ENCODE results near the gene APAF1.

The APAF1 gene

DNA sequence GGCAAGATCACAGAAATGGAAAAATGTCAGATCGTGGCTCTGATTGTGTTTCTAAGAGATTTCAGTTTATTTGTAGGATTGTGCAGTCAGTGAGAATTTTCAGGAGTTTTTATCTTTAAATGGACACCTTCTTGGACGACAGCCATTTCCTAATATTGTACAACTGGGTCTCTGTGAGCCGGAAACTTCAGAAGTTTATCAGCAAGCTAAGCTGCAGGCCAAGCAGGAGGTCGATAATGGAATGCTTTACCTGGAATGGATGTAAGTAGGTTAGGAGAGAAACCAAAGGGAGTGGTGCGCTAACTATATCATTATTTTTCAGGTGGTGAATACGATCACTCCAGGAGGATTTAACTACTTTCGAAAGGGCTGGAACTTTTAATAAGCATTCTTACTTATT lies 26.4 kb downstream of the APAF1 start:
- Histone ChIP-seq H3K4me1 (ENCODE audit: control insufficient read depth, insufficient read depth, low read length) (no peaks in the 10 kb centered on the region), H3K27me3 (ENCODE audit: control insufficient read depth, insufficient read depth, low read length) (no peaks in the 10 kb centered on the region), H3K9me3 (ENCODE audit: control insufficient read depth, insufficient read depth, low read length) (no peaks in the 10 kb centered on the region), H3K27ac (ENCODE audit: low read depth, low read length) (no peak overlapping the region), H3K9ac (ENCODE audit: low read depth, low read length) (no peak overlapping the region), H3K36me3 (ENCODE audit: control insufficient read depth, insufficient read depth, low read length) (peaks cover 34% of the 10 kb centered on the region), H3K4me3 (ENCODE audit: low read depth, low read length) (no peak overlapping the region)

DNA sequence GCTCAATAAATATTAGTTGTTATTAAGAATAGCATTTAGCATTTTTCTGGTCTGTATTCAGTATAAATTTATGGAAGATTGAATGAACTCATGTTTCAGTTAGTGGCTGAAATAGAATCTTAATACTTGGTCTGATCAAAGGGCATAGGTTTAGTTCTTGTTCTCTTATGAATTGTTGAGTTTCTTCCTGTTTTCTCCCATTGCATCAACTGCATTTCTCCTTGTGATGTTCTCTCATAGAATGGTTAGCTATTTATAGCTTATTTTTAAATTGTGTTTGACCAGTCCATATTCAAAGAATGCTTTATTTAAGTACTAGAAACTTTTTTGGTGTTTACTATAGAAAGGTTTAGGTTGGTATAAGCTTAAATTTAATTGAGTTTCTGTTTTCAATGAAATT lies 29.8 kb downstream of the APAF1 start:
- Histone ChIP-seq H3K27me3 (ENCODE audit: control insufficient read depth, insufficient read depth, low read length) (no peaks in the 10 kb centered on the region), H3K9me3 (ENCODE audit: control insufficient read depth, insufficient read depth, low read length) (no peaks in the 10 kb centered on the region), H3K9ac (ENCODE audit: low read depth, low read length) (no peak overlapping the region), H3K27ac (ENCODE audit: low read depth, low read length) (no peak overlapping the region), H3K4me1 (ENCODE audit: control insufficient read depth, insufficient read depth, low read length) (no peaks in the 10 kb centered on the region), H3K4me3 (ENCODE audit: low read depth, low read length) (no peak overlapping the region), H3K36me3 (ENCODE audit: control insufficient read depth, insufficient read depth, low read length) (peaks cover 30% of the 10 kb centered on the region)

DNA sequence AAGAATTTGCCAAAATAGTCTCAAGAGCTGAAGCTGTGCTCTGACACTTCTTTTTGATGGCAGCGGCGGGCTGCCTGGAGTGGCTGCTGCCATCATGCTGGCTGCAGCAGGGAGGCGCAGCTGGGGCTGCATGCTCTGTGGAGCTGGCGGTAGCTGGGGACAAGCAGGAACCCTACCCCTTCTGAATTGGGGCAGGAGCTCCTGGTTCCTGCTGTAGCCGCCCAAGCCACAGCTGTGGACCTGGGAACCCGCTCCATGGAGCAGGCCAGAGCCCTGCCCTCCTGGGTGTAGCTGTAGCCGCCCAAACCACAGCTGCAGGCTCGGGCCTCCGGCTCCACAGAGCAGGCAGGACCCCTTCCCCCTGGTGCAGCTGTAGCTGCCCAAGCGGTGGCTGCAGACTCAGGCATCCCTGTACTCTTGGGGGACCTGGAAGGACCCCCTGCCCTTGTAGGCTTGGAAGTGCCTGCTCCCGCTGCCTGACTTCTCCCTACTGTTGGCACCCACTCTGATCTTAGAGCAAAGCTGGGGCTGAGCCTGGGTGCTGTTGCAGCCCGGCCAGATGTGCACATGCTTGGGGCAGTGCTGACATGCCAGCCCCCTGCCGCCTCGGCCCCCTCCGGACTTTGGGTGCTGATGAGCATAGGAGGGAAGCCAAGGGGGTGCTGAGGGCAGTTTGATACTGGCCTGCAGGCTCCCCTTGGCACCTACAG lies 33.3 kb downstream of the APAF1 start:
- Histone ChIP-seq H3K4me3 (ENCODE audit: low read depth, low read length) (no peak overlapping the region), H3K9ac (ENCODE audit: low read depth, low read length) (no peak overlapping the region), H3K4me1 (ENCODE audit: control insufficient read depth, insufficient read depth, low read length) (no peaks in the 10 kb centered on the region), H3K9me3 (ENCODE audit: control insufficient read depth, insufficient read depth, low read length) (no peaks in the 10 kb centered on the region), H3K36me3 (ENCODE audit: control insufficient read depth, insufficient read depth, low read length) (peaks cover 47% of the 10 kb centered on the region), H3K27me3 (ENCODE audit: control insufficient read depth, insufficient read depth, low read length) (no peaks in the 10 kb centered on the region), H3K27ac (ENCODE audit: low read depth, low read length) (no peak overlapping the region)

DNA sequence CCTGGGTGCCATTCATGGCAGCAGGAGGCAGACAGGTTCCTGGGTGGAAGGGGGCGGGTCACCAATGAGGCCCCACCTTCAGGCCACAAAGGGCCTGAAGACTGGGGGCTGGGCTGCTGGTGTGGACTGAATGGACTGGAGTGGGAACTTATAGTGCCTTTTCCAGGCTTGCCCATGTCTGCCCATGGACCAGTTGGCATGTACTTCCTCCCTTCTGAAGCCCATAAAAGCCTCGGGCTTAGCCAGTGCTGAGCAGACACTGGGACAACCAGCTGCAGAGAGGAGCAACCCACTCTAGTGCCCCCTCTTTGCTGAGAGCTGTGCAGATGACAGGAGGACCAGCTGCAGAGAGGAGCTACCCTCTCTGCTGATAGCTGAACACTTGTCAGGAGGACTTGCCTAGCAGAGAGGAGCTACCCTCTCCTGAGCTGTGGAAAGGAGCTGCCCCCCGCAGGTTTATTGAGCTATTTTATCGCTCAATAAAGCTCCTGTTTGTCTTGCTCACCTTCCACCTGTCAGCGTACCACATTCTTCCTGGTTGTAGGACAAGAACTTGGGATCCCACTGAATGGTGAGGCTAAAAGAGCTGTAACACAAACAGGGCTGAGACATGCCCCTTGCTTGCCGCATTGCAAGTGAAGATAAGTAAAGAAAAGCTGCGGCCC lies 34.0 kb downstream of the APAF1 start:
- Histone ChIP-seq H3K27me3 (ENCODE audit: control insufficient read depth, insufficient read depth, low read length) (no peaks in the 10 kb centered on the region), H3K36me3 (ENCODE audit: control insufficient read depth, insufficient read depth, low read length) (peaks cover 53% of the 10 kb centered on the region), H3K4me3 (ENCODE audit: low read depth, low read length) (no peak overlapping the region), H3K9ac (ENCODE audit: low read depth, low read length) (no peak overlapping the region), H3K4me1 (ENCODE audit: control insufficient read depth, insufficient read depth, low read length) (no peaks in the 10 kb centered on the region), H3K27ac (ENCODE audit: low read depth, low read length) (no peak overlapping the region), H3K9me3 (ENCODE audit: control insufficient read depth, insufficient read depth, low read length) (no peaks in the 10 kb centered on the region)

DNA sequence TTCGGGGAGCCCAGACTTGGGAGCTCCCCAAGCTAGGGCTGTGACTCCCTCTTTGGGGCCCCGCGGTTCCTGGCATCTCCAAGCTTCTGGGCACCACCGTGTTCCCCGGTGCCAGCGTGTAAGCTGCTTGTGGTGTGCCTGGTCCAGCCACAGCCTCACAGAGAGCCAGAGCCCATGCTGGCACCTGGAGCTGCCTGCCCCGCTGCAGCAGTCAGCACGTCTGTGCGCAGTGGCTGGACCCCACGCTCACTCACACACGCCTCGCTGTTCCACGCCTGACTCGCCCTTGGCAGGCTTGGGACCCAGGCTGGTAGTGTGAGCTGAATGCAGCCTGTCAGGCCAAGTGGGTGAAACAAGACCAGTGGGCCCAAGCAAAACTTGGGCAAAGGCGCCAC lies 34.5 kb downstream of the APAF1 start:
- Histone ChIP-seq H3K4me1 (ENCODE audit: control insufficient read depth, insufficient read depth, low read length) (no peaks in the 10 kb centered on the region), H3K27me3 (ENCODE audit: control insufficient read depth, insufficient read depth, low read length) (no peaks in the 10 kb centered on the region), H3K9ac (ENCODE audit: low read depth, low read length) (no peak overlapping the region), H3K4me3 (ENCODE audit: low read depth, low read length) (no peak overlapping the region), H3K36me3 (ENCODE audit: control insufficient read depth, insufficient read depth, low read length) (peaks cover 55% of the 10 kb centered on the region), H3K27ac (ENCODE audit: low read depth, low read length) (no peak overlapping the region), H3K9me3 (ENCODE audit: control insufficient read depth, insufficient read depth, low read length) (no peaks in the 10 kb centered on the region)

DNA sequence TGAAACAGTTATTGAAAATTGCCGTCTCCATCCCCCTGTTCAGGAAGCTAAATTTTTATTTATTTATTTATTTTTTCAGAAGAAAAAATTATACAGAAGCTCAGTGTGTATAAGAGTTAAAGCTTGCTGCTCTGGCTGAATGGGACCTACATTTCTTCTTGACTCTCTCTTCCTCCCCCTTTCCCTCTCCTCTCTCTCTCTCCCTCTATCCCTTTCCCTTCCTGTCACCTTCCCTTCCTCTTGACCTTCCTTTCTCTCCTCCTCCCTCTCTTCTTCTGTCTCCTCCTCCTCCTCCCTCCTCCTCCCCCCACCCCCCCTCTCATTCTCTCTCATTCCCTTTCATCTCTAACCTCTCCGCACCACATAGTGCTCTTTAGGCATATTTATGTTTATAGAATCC lies 39.1 kb downstream of the APAF1 start:
- H3K27ac ChIP-seq (ENCODE audit: low read depth, low read length), result no peak overlapping the region
- H3K4me1 ChIP-seq (ENCODE audit: control insufficient read depth, insufficient read depth, low read length), result no peaks in the 10 kb centered on the region
- no peaks in the 10 kb centered on the region for H3K27me3 ChIP-seq (ENCODE audit: control insufficient read depth, insufficient read depth, low read length)
- H3K9me3 ChIP-seq (ENCODE audit: control insufficient read depth, insufficient read depth, low read length), result no peaks in the 10 kb centered on the region
- no peak overlapping the region for H3K4me3 ChIP-seq (ENCODE audit: low read depth, low read length)
- peaks cover 57% of the 10 kb centered on the region for H3K36me3 ChIP-seq (ENCODE audit: control insufficient read depth, insufficient read depth, low read length)
- H3K9ac ChIP-seq (ENCODE audit: low read depth, low read length), result no peak overlapping the region

DNA sequence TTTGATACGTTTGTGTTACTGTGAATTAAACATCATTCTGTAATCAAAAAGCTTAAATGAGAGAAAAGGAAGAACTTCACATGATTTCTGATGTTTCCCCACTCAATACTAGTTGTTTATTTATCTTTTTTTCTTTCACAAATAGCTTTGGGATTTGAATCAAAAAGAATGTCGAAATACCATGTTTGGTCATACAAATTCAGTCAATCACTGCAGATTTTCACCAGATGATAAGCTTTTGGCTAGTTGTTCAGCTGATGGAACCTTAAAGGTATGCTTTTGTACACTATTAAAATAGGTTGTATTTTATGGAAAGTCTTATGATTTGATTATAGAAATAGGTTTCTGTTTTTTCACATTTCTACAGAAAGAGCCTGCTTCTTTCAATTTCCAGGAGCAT lies 41.5 kb downstream of the APAF1 start:
- no peaks in the 10 kb centered on the region for H3K27me3 ChIP-seq (ENCODE audit: control insufficient read depth, insufficient read depth, low read length)
- H3K36me3 ChIP-seq (ENCODE audit: control insufficient read depth, insufficient read depth, low read length), result peaks cover 36% of the 10 kb centered on the region
- no peaks in the 10 kb centered on the region for H3K9me3 ChIP-seq (ENCODE audit: control insufficient read depth, insufficient read depth, low read length)
- no peaks in the 10 kb centered on the region for H3K4me1 ChIP-seq (ENCODE audit: control insufficient read depth, insufficient read depth, low read length)
- H3K27ac ChIP-seq (ENCODE audit: low read depth, low read length), result no peak overlapping the region
- H3K9ac ChIP-seq (ENCODE audit: low read depth, low read length), result no peak overlapping the region
- H3K4me3 ChIP-seq (ENCODE audit: low read depth, low read length), result no peak overlapping the region

DNA sequence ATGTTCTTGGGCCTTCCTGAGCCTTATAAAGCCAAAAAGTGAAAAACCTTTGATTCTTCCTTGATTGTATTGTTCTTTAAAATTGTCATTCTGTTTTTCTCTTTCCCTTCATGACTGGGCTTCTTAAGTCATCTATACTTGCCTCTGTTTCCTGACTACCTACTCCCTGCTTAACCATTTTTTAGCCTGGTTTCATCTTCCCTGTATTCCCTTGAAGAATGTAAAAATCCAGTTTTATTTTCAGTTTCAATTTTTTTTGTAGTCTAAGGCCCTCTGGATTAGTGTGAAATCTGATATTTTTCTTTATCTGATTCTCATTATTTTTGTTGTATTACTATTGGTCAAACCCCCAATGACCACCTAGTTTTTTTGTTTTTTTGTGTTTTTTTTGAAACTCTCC lies 46.3 kb downstream of the APAF1 start:
- H3K27me3 ChIP-seq (ENCODE audit: control insufficient read depth, insufficient read depth, low read length), result no peaks in the 10 kb centered on the region
- H3K9me3 ChIP-seq (ENCODE audit: control insufficient read depth, insufficient read depth, low read length), result no peaks in the 10 kb centered on the region
- H3K36me3 ChIP-seq (ENCODE audit: control insufficient read depth, insufficient read depth, low read length), result peaks cover 12% of the 10 kb centered on the region
- H3K4me1 ChIP-seq (ENCODE audit: control insufficient read depth, insufficient read depth, low read length), result peaks cover 11% of the 10 kb centered on the region
- no peak overlapping the region for H3K9ac ChIP-seq (ENCODE audit: low read depth, low read length)
- no peak overlapping the region for H3K27ac ChIP-seq (ENCODE audit: low read depth, low read length)
- no peak overlapping the region for H3K4me3 ChIP-seq (ENCODE audit: low read depth, low read length)

DNA sequence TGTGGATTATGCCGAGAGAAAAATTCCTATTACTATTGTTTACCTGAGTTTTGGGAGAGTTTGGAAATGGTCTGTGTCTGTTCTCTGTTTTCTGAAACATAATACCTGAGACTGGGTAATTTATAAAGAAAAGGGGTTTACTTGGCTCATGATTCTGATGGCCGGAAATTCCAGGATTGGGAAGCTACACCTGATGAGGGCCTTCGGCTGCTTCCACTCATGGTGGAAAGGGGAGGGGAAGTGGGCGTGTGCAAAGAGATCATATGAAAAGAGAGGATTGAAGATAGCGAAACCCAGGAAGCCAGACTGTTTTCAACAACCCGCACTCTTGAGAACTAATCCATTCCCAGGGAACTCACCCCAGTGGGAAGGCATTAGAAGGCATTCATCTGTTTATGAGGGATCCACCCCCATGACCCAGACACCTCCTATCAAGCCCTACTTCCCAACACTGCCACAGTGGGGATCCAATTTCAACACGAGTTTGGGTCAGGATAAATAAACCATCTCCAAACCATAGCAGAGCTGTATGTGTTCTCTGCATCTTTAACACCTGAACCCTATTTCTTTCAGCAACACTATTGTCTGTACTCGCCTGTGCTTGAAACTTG lies 51.1 kb downstream of the APAF1 start:
- peak overlapping the region; percentile 78 for H3K27ac ChIP-seq (ENCODE audit: low read depth, low read length)
- H3K27me3 ChIP-seq (ENCODE audit: control insufficient read depth, insufficient read depth, low read length), result peaks cover 14% of the 10 kb centered on the region
- no peaks in the 10 kb centered on the region for H3K9me3 ChIP-seq (ENCODE audit: control insufficient read depth, insufficient read depth, low read length)
- no peak overlapping the region for H3K9ac ChIP-seq (ENCODE audit: low read depth, low read length)
- H3K36me3 ChIP-seq (ENCODE audit: control insufficient read depth, insufficient read depth, low read length), result peaks cover 10% of the 10 kb centered on the region; the same call in 1 of the 2 replicates
- H3K4me1 ChIP-seq (ENCODE audit: control insufficient read depth, insufficient read depth, low read length), result peaks cover 21% of the 10 kb centered on the region
- 0 out of 2 replicates have a peak overlapping the region, but pooled peaks have one; percentile 10 for H3K4me3 ChIP-seq (ENCODE audit: low read depth, low read length)

DNA sequence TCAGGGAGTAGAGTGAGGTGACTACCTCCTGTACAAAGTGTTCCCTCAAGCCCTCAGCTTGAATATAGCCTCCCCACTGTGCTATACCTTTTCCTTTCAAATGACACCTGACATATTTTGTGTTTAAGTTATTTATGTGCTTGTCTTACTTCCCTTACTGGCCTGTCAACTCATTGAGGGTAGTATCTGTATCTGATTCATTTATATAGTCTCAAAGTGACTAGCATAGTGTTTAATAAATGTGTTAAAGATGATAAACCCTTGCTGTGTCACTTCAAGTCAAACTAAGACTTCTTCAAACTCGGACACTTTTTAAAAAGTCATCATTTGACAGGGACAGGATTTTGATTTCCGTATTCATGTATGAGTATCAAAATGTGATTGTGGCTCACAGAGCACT lies 52.1 kb downstream of the APAF1 start:
- Histone ChIP-seq H3K9ac (ENCODE audit: low read depth, low read length) (no peak overlapping the region), H3K27me3 (ENCODE audit: control insufficient read depth, insufficient read depth, low read length) (peaks cover 14% of the 10 kb centered on the region), H3K27ac (ENCODE audit: low read depth, low read length) (peak overlapping the region; percentile 78), H3K4me1 (ENCODE audit: control insufficient read depth, insufficient read depth, low read length) (peaks cover 21% of the 10 kb centered on the region), H3K9me3 (ENCODE audit: control insufficient read depth, insufficient read depth, low read length) (no peaks in the 10 kb centered on the region), H3K4me3 (ENCODE audit: low read depth, low read length) (no peak overlapping the region), H3K36me3 (ENCODE audit: control insufficient read depth, insufficient read depth, low read length) (peaks cover 10% of the 10 kb centered on the region; the same call in 1 of the 2 replicates)

All from HUES48 (cell line).